HUDEP-2 (cell line): Measurements from ENCODE around the gene SHANK2.

Experiments
- DNase-seq, 76 experiments: peaks; one replicate each; lab custom pipeline; 2025; ENCODE audit not compliant: unreplicated experiment in 76 of 76; lab: John Stamatoyannopoulos, UW

Gene SHANK2

DNA sequence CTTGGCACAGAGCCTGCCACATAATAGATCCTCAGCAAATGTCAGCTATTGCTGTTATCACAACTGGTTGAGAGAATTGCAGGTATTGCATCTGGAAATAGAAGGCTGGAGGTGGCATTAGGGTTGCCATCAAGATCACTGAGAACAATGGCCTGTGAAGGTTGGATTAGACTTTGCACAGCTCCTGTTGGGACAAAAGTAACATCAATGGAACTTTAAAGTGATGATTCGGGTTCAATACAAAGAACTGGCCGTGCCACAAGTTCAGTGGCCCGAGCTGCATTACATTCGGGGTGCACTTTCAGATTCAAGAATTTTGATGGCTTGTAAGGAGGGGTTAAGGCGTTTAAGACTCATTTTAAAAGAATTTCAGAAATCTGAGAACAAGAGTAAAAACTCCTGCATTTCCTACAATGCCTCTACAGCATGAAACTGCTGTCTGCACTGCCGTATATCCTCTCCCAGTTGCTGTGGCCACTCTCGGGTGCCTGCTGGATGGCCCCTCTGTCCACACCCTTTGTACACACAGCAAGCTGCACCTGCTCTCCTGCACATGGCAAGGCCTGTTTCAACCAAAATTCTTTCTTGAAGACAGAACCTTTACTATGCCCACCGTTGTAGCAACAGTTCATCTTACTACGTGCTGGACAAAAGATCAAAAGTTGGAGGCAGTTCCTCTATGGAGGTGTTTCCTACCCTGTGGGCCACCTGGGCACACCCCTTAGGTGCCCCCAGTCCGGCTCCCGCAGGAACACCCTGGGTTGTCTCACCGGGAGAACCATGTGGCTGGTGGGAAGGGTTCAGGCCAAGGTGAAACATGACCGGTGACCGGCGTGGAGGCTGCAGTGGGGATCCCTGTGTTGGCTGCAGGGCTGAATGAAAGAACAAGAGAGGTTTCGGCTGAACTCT, 17.5 kb upstream of the SHANK2 start:
- DNase-seq: no peak

DNA sequence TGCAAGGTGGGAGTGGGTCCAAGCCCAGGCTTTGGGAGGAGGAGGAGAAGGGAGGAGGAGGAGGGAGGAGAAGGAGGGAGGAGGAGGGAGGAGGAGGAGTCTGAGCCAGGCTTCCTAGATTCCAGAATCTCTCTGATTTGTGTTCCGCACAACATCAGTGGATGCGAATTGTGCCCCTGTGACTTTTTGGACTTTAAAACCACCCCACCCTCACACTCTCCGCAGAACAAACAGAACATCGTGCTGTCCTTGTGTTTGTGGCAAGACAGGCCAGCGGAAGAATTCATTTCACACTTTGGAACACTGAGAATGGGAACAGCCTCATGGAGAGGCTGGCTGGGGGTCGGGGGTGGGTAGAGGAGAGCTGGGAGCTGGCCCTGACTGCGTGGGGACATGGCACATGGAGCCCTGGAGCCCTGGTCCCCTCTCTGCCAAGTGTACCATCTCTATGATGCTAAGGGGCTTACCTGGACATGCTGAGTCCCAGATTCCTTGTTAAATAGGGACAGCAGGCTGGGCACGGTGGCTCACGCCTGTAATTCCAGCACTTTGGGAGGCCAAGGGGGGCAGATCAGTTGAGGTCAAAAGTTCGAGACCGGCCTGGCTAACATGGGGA, 16.4 kb upstream of the SHANK2 start:
- no peak for DNase-seq

DNA sequence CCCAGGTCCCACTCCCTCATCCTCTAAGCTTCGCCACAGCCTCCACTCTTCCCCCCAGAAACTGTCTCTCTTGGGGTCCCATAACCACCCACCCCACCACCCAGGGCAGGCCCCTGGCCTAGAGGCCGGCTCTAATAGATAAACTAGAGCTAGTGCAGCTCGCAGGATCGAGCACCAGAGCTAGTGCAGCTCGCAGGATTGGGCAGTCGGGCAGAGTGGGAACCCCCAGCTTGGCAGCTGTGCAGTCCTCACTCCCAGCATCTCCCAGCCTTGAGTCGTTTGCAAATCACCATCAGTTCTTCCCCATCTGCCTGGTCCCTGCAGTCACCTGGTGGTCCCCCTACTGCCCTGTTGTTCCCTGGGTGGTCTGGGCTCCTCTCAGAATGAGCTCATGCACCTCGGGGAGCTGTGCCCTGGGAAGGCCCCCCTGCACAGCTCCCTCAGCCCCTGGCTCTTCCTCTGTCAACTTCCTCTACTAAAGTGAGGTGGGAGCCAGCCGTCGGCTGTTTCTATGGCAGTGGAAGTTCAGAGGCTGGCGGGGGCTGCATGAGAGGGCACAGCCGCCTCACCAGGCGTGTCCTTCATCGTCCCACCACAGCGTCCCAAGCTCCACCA, 15.5 kb upstream of the SHANK2 start:
- DNase-seq: no peak

DNA sequence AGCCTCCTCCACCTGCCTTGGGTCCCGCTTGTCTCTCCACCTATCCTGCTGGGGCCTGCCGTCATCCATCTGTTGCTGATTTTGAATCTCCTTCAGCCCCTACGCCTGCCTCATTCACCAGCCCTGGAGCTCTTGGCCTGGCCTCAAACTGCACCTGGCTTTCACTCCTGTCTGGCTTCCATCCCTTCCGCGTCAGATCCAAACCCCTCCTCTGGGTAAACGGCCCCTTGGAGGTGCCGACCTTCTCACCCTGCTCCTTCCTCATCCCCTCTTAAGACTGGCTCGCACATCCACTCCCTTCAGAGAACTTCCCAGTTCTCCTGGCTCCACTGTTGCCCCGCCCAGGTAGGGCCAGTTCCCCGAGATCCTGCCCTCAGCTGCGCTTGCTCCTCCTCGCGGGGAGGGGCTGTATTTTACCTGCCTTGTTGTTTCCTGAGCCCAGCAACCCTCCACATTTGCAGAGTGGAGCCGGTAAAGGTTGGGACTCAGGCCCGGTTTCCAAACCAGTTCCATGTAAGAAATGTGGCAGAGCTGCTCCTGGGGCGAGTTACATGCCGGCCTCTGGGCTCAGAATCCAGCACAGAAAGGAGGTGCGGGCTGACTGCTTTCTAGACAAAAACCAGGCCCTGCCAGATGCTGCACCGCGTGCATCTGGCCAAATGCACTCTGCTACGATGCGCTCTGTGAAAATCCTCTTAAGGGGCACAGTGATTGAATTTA, 13.9 kb upstream of the SHANK2 start:
- DNase-seq: no peak

DNA sequence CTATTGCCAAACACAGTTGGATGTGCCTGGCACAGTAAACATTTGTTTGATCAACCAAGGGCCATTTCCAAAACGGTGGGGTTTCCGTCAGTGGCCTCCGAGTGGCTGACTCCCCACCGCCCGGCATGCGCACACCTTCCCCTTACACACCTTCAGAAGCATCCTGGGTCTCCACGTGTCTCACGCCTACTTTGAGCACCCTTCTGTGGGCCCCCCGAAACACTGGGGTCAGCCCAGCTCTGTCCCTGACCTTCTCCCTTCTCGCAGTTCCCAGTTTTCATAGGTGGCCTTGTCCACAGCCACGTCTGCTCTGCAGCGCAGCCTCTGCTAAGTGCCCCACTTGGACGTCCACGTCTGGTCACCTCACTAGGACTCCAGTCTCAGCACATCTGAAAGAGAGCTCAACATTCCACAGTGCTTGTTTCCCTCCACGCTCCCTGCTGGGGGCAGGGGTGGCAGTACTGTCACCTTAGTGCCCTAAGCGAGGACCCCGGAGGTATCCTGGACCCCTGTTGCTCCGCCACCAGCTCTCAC, 13.2 kb upstream of the SHANK2 start:
- DNase-seq: no peak

DNA sequence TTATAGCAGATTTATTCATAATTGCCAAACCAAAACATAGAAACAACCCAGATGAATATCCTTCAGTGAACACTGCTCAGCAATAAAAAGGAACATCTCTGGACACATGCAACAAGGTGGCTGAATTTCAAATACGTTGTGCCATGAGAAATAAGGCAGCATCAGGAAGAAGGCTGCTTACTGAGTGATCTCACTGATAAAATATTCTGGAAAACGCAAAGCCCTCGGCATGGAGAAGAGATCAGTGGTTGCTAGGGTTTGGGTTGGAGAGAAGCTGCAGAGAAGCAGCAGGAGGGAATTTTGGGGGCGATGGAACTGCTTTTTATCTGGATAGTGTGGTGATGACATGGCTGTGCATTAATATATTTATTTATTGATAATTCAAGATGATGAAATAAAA, 11.0 kb upstream of the SHANK2 start:
- no peak for DNase-seq

DNA sequence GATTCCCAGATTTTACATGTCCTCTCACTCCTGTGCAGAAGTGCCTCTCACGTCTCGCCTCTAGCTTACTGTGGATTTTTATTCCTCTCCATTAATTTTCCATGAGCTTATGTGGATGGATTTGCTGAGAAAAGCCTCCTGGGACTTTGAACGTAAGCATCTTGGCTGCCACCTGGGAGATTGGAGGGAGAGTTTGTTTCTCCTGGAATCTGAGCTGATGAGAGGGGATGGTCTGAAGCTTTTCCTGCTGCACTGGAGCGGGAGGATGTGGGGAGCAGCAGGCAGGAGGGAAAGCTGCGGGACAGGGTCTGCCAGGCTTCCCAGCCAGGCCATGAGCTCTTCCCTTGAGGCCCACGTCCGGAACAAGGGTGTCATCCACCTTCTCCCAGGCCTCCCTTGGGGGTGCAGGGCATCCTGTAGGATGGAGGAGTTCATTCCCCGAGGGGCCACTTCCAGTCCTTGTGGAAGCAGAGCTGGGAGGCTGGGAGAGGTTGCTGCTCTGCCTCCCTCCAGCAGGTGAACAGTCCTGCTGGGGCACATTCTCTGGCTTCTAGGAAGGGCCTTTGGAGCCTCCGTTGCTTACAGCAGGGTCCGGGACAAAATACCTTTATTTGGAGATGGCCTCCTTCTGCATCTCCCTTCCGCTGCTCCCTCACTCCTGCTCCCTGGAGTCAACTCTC, 3.6 kb upstream of the SHANK2 start:
- no peak for DNase-seq

DNA sequence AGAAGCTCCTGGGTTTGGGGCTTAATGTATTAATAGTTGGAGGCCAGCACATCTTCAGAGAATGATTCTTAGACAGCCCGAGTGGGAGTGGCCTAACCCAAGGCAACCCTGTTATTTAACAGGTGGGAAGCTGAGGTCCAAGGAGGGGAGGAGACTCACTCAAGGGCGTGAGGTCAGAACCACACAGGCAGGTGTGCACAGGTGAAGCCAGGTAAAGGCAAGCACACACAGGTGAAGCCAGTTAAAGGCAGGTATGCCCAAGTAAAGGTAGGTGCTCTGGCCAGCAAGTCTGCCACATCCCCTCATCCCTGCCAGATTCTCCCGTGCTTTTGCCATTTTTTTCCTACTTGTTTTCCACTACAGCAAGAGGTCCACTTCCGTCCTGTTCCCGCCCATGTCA, 2.9 kb upstream of the SHANK2 start:
- DNase-seq: no peak

DNA sequence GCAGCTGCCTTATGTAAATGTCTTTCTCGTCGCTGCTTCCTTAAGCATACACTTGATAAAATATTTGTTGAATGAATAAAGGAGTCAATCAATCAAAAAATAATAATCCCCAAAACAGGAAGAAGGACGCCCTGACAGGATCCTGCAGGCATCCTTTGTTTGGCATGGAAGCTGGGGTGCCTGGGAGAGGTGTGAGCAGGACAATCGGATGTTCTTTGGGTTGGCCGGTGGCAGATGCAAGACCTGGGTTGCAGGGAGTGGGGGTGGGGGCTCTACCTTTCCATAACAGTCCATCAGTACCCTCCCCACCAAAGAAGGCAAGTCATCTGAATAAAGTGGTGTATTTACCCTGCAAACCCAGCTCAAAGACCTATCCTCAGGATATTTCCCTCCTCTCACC, 1.4 kb upstream of the SHANK2 start:
- DNase-seq: no peak

DNA sequence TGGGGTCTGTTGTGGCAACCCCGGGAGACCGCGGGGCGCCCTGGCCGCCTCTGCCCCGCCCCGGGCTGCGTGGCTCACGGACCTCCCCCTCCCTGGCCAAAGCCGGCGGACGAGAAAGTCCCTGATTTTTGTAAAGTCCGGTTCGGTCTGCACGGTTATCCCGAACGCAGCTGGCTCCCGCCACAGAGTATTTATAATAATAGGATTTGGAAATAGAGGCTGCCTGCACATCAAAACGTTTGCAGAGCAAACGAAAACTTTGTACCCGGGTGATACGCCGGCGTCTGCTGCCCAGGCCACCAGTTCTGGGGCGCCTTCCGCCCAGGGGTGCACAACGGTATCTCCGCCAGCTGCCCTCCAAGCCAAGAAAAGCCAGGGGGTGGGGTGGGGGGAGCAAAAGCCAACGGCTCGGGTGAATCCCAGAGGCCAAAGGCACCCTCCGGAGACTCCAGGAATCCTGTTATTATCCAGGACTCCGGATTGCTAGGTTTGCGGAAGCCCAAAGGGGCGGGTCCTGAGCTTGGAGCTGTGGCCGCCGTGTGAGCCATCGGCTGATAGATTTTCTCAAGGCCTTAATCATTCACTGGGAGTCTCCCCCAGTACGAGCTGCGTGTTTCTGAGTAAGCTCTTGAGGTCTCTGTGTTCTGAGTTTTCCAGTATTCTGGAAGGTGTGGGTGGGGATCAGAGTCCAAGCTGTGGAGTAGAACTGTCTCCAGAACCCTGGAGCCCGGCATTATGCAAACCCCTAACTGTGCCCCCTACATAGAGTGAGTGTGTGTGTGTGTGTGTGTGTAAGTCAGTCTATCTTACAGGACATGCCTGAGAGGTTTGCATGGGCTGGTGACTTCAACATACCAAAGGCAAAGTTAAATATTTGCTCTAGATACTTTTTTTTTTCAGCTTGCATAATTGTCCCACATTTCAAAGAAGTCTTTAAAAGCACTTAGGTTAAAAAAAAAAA, 673 bp upstream of the SHANK2 start:
- DNase-seq: no peak

DNA sequence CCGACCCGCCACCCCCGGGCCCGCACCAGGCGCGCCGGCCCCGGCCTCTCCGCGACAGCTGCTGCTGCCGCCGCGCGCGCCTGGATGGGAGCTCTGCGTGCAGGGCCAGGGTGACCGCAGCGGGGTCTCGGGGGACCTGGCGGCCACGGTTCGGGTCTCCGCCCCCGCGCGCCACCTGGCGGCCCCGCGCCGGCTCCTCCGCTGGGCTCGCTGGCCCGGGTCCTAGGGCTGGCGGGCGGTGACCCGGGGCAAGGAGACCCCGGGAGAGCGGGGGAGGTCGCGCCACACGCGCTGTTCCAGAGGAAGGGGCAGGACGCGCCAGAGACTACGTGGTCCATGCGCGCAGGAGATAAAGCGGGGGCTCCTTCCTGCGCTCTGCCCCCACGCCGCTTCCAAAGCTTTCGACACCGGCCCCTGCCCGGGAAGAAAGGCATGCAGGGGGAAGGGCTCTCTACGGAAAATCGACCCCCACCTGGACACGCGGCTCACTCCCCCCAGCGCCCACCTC, 562 bp downstream of the SHANK2 start:
- no peak for DNase-seq

DNA sequence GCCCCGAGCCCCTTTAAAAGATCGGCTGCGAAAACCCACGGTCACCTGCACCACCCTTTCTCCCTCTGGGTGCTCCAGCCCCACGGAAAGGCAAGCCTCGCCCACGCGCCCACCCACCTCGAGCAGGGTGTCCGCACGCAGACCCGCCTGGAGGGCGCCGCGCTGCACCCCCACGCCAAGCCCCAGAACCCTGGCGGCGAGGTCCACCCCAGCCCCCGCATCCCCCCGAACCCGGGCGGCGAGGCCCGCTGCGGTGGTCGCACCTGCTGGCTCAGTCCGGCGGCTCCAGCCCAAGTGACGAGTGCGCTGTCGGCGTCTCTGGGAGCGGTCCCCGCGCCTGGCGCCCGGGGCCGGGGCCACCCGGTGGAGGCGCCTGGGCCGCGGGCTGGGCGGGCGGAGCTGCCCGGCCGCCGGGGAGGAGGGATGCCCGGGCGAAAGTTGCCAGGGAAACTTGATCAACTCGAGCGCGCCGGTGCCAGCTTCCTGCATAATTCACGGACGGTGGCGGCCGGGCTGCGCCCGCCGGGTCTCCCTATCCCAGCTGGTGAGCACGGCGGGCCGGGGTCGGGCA, 1.1 kb downstream of the SHANK2 start:
- DNase-seq: no peak

DNA sequence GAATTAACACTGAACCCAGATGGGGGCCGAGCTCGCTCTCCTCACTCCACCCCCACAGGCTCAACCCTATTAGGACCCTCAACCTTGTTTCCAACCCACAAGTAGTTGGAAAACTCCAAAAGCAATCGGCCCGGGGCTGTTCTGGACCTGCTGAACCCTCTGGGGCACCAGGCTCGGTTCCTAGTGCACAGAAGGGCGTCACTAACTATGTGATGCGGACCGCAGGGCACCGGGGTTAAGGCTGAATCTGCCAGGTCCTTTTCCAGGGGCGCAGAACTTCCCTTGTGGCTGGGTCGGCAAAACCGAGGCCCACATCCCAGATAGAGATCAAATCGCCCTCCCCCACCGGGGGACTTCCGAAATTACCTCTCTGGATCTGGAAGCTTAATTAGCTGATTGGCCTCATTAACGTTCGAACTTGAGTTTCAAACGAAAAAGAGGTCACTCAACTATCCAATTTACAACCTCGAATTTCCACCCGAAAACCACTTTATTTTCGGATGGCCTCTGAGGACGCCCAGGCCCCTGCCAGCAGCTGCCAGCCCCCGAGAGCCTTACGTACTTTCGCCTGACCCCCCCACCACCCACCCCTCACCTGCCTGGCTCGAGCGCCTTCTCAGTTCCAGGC, 1.7 kb downstream of the SHANK2 start:
- DNase-seq: no peak

DNA sequence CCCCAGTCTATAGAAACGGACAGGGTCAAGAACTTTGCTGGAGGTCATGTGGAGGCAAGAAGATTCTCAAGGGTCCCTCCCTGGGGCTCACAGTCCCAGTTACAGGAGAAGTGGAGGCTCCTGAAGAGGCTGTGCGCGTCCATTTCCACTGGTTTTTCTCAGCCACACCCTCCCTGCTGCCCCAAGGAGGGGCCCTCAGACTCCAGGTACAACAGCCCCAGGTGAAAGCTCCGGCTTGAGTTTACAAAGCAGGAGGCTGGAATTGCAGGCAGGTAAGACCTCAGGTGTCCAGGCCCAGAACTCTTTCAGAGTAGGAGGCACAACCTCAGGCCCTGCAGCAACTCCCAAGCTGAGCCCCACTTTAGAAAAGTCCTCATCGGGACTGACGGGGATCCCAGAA, 3.1 kb downstream of the SHANK2 start:
- DNase-seq: no peak

DNA sequence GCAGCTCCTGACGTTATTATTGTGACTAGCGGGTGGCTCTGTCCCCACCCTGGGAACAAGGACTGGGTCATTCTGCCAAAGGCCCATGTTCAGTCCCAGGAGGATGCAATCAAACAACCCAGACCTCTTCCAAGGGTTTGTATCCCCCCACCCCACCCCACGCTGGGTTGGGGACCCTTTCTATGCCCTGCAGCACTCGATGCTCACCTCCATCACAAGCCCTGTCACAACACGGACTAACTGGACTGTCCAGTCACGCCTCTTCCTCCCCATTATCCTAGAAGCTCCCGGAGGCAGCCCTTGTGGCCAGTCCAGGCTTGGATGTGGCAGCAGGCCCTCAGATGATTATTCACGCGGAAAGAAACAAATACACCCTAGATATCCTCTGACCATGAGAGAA, 3.7 kb downstream of the SHANK2 start:
- no peak for DNase-seq

DNA sequence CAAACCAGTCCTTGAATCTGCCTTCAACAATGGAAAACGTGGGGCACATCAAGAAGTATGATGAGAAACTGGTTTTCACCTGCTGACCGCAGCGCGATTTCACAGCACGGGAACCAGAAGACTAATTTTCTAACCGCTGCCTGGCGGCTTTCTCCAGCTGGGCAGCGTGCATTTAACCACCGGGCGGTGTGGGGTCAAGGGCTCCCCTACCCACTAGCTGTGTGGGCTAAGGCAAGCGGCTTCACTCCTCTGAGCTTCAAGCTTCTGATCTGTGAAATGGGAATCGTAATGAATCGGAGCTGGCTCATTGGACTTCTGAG, 4.2 kb downstream of the SHANK2 start:
- no peak for DNase-seq

DNA sequence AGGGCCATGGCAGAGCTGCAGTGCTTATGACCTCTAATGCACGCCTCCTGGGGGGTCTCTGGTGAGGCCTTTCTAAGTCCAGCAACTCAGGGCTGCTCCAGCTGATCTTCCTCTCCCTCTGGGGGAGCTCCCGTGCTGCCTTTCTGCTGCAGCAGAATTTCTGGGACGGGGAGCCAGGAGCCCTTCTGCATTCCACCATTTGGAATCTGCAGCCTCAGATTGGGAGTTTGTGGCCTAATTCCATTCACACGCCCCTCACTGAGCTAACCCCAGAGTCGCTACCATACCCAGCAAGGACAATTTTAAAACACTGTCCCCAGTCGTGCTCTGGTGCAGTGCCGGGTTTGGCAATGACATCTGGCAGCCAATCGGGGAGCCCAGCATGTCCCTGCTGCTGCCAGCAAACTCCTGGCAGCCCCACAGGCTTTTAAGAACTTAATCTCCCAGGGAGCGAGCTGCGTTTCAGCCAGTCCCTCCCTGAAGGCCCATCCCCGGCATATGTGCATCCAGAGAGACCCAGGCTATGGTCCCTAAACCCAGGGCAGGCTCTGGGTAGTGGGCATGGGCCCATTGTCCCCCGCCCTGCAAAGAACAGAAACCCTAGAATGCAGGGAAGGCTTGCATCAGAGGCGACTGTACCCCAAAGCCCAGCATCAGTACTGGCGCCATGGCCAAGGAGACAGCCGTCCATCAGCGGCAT, 4.7 kb downstream of the SHANK2 start:
- no peak for DNase-seq

DNA sequence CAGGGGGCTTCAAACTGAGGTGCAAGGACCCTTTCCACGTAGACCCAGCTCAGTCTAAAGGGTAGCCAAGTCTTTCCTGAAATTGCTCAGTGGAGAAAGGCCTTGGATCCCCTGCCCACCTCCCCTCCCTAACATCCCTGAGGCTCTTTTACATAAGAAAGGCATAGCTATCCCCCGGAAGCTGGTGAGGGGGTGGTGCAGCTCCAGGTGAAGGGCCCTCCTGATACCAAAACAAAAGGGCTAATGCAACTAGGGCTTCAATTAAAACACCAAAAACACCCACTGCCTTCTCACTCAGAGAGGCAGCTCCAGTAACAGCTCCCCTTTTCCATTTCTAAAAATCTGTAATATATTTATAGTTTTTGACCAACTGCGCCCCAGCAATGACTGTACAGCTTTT, 5.8 kb downstream of the SHANK2 start:
- no peak for DNase-seq
